HepG2 (cell line): ENCODE results near the gene ME2. TPM values are rescaled to one million over a fixed set of nuclear protein-coding genes. Genes with fewer than 3 reads are reported as not detected.

ENCODE experiments used
- BRF2 ChIP-seq: sonication (generic); formaldehyde crosslinking; IDR thresholded peaks from 2 replicates; pipeline ENCODE4 v1.8.1; 2022; ENCODE audit warnings: mild to moderate bottlenecking, missing genetic modification reagents
- CCDC6 ChIP-seq: sonication (generic); formaldehyde crosslinking; IDR thresholded peaks from 2 replicates; pipeline ENCODE4 v1.8.1; 2022; ENCODE audit warnings: mild to moderate bottlenecking, missing genetic modification reagents, moderate library complexity
- CEBPB ChIP-seq: IDR thresholded peaks from 2 replicates; pipeline ENCODE4 v1.6.1; 2011; ENCODE audit warnings: low read depth, low read length, improper control_type of control experiment, borderline replicate concordance
- HBP1 ChIP-seq: IDR thresholded peaks from 2 replicates; pipeline ENCODE4 v1.6.1; 2016; ENCODE audit warnings: low read depth, control low read depth
- HMGA1 ChIP-seq: sonication (generic); formaldehyde crosslinking; conservative IDR thresholded peaks from 2 replicates; pipeline ENCODE4 v1.4.0; 2020; ENCODE audit warnings: missing genetic modification reagents
- HOXA9 ChIP-seq: sonication (generic); formaldehyde crosslinking; IDR thresholded peaks from 2 replicates; pipeline ENCODE4 v1.8.1; 2022; ENCODE audit warnings: missing genetic modification reagents, mild to moderate bottlenecking, moderate library complexity, borderline replicate concordance
- NCOA5 ChIP-seq: sonication (generic); formaldehyde crosslinking; IDR thresholded peaks from 2 replicates; pipeline ENCODE4 v1.4.0; 2020; ENCODE audit warnings: missing genetic modification reagents
- PCBP2 ChIP-seq: fragments of 200-400 bp; formaldehyde crosslinking; optimal IDR thresholded peaks from 2 replicates; pipeline ENCODE3; 2018; ENCODE audit warnings: low read length, low read depth; ENCODE audit not compliant: poor library complexity, severe bottlenecking
- RFX3 ChIP-seq: IDR thresholded peaks from 2 replicates; pipeline ENCODE4 v1.6.1; 2016; ENCODE audit warnings: missing biosample characterization, missing genetic modification reagents
- SMAD9 ChIP-seq: sonication (generic); formaldehyde crosslinking; IDR thresholded peaks from 2 replicates; pipeline ENCODE4 v1.5.1; 2020; ENCODE audit warnings: mild to moderate bottlenecking, missing genetic modification reagents
- SP2 ChIP-seq: sonication (generic); formaldehyde crosslinking; IDR thresholded peaks from 2 replicates; pipeline ENCODE4 v1.5.1; 2020; ENCODE audit warnings: mild to moderate bottlenecking, missing genetic modification reagents
- SP5 ChIP-seq: IDR thresholded peaks from 2 replicates; pipeline ENCODE4 v1.6.1; 2016; ENCODE audit warnings: low read depth, borderline replicate concordance
- TCF7L2 ChIP-seq: IDR thresholded peaks from 2 replicates; pipeline ENCODE4 v1.6.1; 2011; ENCODE audit warnings: mild to moderate bottlenecking, low read depth, low read length, moderate library complexity
- TFDP2 ChIP-seq: sonication (generic); formaldehyde crosslinking; IDR thresholded peaks from 2 replicates; pipeline ENCODE4 v1.4.0; 2020; ENCODE audit warnings: missing genetic modification reagents
- ZBTB26 ChIP-seq: IDR thresholded peaks from 2 replicates; pipeline ENCODE4 v1.6.1; 2016; ENCODE audit warnings: missing compliant biosample characterization, missing genetic modification reagents, borderline replicate concordance
- ZFP41 ChIP-seq: sonication (generic); formaldehyde crosslinking; IDR thresholded peaks from 2 replicates; pipeline ENCODE4 v1.4.0; 2020; ENCODE audit warnings: mild to moderate bottlenecking, missing genetic modification reagents, borderline replicate concordance
- ZHX1 ChIP-seq: sonication (generic); formaldehyde crosslinking; IDR thresholded peaks from 2 replicates; pipeline ENCODE4 v1.8.1; 2022; ENCODE audit warnings: low read depth, mild to moderate bottlenecking, missing genetic modification reagents
- ZNF24 ChIP-seq: fragments of 450-650 bp; IDR thresholded peaks from 2 replicates; pipeline ENCODE4 v1.6.1; 2017; ENCODE audit warnings: antibody characterized with exemption, mild to moderate bottlenecking
- ZNF678 ChIP-seq: sonication (generic); formaldehyde crosslinking; IDR thresholded peaks from 2 replicates; pipeline ENCODE4 v1.4.0; 2020; ENCODE audit warnings: mild to moderate bottlenecking, missing genetic modification reagents
- polyA plus RNA-seq, 8 experiments: library from polyadenylated mRNA; depleted of rRNA in 3 of 8; stranded (reverse) in 7 of 8; unstranded in 1 of 8; fragments of >200 nt; fragmentation: Illumina TruSeq in 4 of 8; extraction: Trizol in 4 of 8; gene quantifications; 2 replicates each; pipeline versions ENCODE4 v1.2.1 to v1.2.3, GENCODE V29; 2011 to 2016; ENCODE audit warnings: low read depth in 4 of 8, missing spikeins in 1 of 8, mixed read lengths in 1 of 8; ENCODE audit not compliant: insufficient read depth in 1 of 8
- total RNA-seq, 5 experiments: library from RNA; depleted of rRNA; stranded (reverse); fragments of >200 nt; fragmentation: Illumina TruSeq; extraction: Trizol; gene quantifications; 2 replicates each; pipeline ENCODE4 v1.2.3, GENCODE V29; 2016; ENCODE audit warnings: low read depth in 1 of 5

Gene ME2
- total and polyA plus RNA-seq, 2 of the 13 experiments (the other 11 are each of a cell fraction or from before 2014, with no cell fraction given) = 17.3 to 20.6 TPM

GRCh38 chr18:50967714-50968661 is 89.1 kb downstream of the ME2 start, which contains the start of gene ELAC1 (continued):
- TF ChIP-seq ZBTB26 (CRISPR knock-in tag) (peak; percentile 26; the same call in 1 of the 2 replicates), TFDP2 (peak; percentile 90), ZHX1 (CRISPR knock-in tag) (0 out of 2 replicates have a peak, but pooled peaks have one; percentile 52), HBP1 (CRISPR knock-in tag) (no peak), SP2 (CRISPR knock-in tag) (no peak; the same call in 1 of the 2 replicates), RFX3 (CRISPR knock-in tag) (no peak), HMGA1 (CRISPR knock-in tag) (no peak), TCF7L2 (no peak), SMAD9 (CRISPR knock-in tag) (no peak), ZFP41 (CRISPR knock-in tag) (no peak), ZNF24 (peak; percentile 37; the same call in 1 of the 2 replicates), BRF2 (CRISPR knock-in tag) (peak; percentile 70; the same call in 1 of the 2 replicates), HOXA9 (CRISPR knock-in tag) (no peak), CEBPB (no peak), ZNF678 (peak; percentile 35; the same call in 1 of the 2 replicates), NCOA5 (CRISPR knock-in tag) (no peak), PCBP2 (no peak), CCDC6 (CRISPR knock-in tag) (peak; percentile 82; the same call in 1 of the 2 replicates), SP5 (CRISPR knock-in tag) (no peak)
